HG02571 (cell line): Measurements from ENCODE around the gene BARHL1.
"Not testable (repeated sequence)": the region's sequence is repeated elsewhere in the genome, so short reads cannot be mapped to it uniquely, and the experiment has no call there.

Experiments used
- ATAC-seq: cut with Tn5 transposase; IDR thresholded peaks from one replicate; pipeline ENCODE4 v1.9.1; 2021; ENCODE audit warnings: mild to moderate bottlenecking, moderate library complexity; ENCODE audit not compliant: unreplicated experiment

BARHL1 gene

DNA sequence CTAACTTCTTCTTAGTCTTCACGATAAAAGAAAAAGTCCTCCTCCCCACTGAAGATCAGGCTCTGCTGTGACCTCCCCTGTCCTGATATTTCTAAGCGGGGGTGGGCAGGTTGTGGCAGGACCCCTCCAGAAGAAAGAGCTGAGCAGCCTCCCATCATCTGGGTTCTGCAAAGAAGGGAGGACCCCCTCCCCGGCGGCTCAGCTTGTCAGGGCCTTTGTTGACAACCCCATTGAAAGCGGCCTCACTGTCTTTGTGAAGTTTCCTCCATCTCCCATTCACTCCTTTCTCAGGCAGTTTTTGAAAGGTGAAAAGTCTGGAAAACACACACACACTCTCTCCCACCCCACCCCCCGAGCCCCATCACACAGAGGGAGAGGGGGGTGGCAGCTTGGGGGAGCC is 26.2 kb upstream of the BARHL1 start:
- no peak for ATAC-seq

DNA sequence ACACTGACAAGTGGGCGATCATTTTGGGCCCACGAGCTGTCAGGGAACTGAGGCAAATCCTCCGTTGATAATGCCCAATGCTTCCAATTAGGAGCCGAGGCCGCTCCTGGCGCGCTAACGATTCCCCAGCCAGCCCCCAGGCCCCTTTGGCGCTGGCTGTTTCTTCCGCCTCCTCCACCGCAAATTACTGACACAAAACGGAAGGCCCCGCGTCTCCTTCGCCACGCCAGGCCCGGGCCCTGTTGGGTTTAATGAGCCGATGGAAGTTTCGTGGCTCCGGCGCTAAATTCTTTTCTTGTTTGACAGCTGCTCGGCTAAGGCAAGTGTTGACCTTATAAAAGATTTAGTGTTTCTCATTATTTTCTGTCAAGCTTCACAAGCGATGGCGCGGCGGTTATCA is 25.7 kb upstream of the BARHL1 start:
- no peak for ATAC-seq

DNA sequence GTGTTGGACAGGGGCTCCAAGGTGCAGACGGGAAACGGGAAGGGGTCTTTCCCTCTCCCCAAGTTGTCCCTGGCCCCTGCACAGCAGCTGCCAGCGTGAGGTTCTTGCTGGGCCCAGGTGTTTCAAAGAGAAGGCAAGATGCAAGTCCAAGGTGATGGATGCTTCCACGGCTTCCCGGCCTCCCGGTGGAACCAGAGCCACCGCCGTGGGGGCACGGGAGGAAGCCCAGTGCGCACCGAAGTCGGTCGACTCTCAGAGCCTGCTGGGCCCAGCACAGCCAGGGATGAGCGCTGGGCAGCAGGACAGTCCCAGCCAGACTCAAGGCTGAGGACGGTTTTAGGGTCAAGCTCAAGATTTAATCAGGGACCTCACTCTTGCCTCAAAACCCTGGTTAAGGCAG is 25.2 kb upstream of the BARHL1 start:
- ATAC-seq = no peak

DNA sequence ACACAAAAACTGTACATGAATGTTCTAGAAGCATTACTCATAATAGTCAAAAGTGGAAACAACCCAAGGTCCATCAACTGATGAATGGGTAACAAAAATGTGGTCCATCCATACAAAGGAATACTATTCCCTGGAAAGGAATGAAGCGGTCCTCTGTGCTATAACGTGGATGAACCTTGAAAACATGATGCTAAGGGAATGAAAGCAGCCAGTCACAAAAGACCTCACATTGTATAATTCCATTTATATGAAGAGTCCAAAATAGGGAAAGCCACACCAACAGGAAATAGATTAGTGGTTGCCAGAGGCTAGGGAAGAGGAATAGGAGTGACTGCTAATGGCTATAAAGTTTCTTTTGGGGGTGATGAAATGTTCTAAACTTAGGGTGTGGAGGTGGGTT is 22.7 kb upstream of the BARHL1 start:
- no peak for ATAC-seq

DNA sequence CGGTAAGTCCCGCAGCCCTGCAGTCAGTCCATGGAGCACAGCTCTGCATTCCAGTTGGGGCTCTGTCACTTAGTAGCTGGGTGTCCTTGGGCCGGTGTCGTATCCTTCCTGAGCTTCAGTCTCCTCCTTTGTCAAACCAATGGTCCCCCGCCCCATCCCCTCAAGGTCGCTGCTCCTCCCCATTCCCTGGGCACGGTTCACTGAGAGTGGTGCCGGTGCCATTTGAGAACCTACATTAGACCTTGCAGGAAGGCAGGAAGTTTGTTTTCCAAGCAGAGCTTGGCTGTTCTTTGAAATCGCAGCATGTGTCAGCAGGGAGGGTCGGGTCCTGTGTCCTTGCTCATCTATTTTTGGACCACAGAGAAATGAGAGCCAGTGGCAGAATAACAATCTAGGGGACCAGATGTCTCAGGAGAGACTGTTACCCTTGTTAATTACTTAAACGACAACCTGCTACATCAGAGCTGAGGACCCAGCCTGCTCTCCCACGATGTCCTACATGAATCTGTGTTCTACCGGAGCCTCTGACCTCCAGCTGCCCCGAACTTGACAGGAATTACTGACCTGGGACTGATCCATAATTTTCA is 21.7 kb upstream of the BARHL1 start:
- no peak for ATAC-seq

DNA sequence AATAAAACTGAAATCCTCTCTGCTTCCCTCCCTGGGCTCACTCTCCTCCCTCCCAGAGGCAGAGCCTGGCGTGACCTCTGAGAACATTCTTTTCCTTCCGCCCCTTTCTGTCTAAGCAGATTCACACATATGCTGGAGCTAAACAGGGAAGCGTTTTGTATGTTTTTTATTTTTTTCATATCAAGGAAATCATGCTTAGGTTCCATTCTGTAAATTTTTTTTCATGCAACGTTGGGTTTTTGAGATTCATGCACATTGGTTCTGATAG is 20.2 kb upstream of the BARHL1 start:
- no peak for ATAC-seq

DNA sequence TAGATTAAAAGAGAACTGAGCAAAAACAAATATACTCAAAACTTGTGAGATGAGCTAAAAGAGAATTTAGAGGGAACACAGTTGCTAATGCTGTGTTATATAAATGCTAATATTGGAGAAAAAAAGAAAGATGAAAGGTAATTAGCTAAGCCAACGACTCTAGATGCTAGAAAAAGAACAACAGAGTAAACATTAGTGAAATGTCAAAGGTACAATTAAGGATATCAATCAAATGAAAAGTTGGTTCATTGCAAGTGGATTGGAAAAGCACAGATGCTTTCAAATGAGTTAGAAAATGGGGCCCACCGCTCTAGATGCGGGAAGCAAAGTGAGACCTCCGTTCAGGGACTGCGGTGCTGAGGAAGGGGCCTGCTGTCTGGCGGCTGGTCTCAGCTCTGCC is 17.9 kb upstream of the BARHL1 start:
- no peak for ATAC-seq

DNA sequence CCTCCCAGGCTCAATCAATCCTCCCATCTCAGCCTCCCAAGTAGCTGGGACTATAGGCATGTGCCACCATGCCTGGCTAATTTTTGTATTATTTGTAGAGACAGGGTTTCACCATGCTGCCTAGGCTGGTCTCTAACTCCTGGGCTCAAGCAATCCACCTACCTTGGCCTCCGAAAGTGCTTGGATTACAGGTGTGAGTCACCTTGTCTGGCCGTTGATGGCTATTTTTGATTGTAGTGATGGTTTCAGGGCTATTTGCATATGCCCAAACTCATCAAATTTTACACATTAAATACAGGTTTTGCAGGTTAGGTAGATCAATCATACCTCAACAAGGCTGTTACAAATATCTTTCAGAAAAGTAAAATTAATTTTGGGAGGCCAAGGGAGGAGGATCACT is 13.6 kb upstream of the BARHL1 start:
- ATAC-seq = not testable (repeated sequence)

DNA sequence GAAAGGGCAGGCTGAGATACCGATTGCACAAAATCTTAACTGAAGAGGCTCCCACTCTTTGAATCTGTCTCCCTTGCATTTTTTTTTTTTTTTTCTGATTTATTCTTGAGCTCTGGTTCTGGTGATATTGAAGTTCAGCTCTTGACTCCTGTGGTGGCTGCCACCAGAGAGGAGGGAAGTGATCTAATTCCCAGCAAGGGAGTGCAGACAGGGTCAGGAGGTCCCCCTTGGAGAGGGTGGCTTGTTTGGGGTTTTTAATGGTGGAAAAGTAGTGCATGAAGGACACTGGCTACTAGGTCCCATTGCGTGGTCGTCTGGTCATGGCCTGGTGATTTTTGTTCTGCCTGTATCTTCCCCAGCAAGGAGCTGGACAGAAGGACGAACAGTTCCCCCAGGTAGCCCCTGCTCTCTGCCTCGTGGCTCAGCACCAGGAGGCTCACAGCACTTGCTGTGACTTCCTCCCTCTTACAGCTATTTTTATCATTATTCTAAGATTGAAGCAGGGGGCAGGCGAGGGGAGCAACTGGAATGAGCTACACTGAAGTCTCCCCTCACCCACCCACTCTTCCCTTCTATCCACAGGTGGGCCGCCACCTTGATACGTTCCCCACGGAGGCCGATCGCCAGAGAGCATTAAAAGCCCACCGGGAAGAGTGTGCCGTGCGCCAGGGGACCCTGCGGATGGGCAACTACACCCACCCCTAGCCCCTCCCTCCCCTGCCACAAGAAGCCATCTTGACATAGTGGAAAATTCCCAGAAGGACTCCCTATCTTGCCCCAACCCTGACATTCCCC is 10.4 kb upstream of the BARHL1 start:
- ATAC-seq = no peak

DNA sequence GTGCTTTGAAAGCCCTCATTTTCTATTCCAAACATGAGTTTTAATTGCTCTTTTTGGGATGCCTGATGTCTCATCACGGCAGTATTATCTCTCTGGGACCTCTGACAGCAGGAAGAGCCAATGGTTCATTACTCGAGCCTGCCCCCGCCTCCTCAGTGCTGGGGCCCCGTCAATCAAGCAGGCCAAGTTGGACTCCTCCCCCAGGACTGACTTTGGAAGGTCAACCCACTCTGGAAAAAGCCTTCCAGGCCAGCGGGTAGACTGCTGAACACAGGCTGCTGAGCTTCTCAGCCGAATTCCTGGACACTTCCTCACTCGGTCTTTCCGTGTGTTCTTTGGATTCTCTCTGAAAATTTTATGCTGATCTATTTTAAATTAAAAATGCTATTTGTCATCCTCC is 9.5 kb upstream of the BARHL1 start:
- no peak for ATAC-seq

DNA sequence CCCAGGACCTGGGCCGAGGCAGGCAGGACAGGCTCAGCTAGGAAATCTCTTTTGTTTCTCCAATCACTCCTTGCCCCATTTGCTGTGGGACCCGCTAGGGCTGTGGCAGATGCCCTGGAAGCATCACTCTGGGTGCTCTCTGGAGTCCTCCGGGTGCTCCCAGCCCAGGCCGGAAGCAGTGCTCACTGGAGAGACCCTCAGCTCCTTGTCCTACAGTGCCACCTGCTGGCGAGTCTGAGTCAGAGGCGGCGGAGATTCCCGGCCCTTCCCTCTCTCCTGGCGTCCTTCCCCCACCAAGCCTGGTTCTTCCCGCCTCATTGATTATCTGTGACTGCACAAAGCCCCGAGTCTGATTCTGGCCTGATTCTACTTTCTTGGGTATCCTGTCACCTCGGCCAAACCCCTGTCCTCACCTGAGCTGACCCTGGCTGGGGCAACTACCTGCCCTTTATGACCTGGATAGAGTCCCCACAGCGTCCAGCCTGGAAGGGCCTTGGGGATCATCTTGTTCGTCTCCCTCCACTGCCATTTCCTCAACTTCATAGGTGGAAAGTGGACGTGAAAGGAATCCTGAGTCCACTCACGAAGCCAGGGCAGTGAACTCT is 7.3 kb upstream of the BARHL1 start:
- ATAC-seq = no peak

DNA sequence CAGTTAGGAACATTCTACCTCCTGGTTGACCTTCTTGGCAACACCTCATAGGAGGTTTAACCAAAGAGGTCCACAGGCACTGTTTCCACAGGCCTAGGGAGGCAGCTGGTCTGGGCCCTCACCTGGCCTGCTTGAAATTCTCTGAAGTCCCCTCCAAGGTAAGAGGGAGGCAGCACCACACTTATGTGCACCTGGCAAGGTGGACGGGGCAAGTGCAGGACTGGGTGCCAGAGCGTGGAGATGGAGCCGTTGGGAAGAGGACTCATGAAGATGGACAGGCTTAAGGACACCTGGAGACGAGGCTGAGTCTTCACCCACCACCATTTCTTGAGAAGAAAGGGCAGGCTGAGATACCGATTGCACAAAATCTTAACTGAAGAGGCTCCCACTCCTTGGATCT is 6.6 kb upstream of the BARHL1 start:
- ATAC-seq = no peak

DNA sequence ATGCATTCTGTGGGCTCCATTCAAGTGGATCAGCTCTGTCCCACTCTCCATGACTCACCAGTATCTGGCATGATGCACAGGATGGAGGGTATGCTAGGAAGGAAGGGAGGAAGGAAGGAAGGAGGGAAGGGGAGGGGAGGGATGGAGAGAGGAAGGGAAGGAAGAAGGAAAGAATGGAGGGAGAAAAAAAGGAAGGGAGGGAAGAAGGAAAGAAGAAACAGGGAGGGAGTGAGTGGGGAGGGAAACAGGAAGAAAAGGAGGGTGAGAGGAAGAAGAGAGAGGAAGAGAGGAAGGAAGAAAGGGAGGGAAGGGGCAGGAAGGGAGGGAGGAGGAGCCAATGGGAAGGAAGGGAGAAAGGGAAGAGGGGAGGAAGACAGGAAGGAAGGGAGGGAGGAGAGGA is 5.3 kb upstream of the BARHL1 start:
- no peak for ATAC-seq

DNA sequence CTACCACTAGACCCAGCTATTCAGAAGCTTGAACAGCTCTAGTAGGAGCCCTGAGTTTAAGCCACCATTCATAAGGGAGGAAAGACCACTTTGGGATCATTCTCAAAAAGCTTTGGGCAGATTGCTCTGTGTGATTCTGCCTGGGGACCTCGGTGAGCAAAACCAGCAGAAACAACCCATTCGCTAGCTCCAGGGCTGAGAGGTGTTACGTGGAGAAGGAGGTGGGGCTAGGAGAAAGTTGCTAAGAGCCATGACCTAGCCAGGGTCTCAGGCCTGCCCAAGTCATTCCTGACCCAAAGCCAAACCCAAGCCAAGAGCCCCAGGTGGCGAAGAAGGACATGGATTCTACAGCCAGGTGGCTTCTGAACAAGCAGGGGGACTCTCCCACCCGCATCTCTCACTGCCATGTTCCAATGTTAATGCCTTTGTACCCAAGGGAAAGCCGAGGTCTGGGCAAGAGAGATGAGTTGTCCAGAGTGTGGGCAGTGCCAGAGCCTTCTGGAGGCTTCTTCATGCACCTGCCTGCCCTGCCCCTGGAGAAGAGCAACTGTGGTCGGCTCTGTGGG is 4.0 kb upstream of the BARHL1 start:
- no peak for ATAC-seq

DNA sequence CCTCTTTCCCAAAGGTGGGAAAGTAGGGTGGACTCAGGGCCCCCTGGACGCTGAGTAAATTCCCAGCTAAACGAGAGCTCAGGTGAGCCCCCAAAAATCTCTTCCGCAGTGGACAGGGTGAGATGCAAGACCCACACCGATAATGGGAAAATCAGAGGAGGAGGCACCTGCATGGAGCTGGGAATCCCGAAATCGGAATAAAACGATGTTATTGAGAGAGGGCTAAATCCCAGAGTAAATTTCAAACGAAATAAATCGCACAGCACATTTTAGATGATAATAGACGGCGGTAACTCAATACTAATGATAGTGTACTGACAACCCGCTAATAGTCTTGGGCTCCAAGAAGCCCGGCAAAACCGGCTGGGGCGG is 3.0 kb upstream of the BARHL1 start:
- no peak for ATAC-seq

DNA sequence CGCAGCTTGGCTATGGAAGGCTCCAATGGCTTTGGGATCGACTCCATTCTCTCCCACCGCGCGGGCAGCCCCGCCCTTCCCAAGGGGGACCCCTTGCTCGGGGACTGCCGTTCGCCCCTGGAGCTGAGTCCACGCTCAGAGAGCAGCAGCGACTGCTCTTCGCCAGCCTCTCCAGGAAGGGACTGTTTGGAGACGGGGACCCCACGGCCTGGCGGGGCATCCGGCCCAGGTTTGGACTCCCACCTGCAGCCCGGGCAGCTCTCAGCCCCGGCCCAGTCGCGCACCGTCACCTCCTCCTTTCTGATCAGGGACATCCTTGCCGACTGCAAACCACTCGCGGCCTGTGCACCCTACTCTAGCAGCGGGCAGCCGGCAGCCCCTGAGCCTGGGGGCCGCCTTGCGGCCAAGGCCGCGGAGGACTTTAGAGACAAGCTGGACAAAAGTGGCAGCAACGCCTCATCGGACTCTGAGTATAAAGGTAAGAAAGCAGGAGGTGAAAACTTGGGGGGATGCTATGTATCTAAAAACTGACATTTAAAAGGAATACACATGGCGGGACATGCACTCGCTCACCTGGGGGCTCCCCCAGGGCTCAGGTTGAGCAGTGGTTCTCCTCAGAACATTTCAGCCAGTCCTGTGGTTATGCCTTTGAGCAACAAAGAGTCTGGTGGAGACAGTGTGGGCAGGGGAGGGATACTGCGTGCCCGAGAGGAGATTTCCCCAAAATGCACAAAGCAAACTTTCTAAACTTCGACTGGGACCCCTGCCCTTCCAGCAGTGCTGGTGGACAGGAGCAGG is 579 bp downstream of the BARHL1 start:
- no peak for ATAC-seq

DNA sequence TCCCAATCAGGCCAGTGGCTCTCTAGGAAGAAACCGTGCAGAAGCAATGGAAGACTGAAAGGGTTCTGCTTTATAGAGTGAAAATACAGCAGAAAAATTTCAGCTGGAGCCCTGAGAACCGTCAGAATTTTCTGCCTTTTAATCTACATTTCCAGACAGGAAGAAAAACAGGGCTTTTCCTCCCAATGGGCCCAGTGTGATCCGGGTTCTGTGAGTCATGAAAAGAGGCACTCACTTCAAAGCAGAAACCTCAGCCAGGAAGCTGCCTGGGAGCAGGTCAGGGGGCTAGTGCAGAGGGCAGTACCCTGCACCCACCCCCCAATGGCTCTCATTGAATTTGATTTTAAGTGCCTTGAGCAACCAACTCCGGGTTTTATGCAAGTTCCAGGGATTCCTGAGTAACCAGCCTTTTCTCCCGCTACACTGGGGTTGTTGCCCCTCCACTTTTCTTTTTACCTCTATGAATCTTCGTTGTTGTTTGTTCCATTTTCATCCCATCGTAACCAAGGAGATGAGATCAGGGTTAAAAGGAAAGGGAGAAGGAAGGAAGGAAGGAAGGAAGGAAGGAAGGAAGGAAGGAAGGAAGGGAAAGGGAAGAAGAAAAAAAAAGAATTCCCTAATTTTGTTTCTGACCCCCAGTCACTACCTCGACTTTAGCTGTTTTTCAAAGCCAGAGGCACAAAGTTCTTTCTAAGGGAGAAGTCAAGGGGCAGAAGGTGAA is 1.3 kb downstream of the BARHL1 start:
- no peak for ATAC-seq

DNA sequence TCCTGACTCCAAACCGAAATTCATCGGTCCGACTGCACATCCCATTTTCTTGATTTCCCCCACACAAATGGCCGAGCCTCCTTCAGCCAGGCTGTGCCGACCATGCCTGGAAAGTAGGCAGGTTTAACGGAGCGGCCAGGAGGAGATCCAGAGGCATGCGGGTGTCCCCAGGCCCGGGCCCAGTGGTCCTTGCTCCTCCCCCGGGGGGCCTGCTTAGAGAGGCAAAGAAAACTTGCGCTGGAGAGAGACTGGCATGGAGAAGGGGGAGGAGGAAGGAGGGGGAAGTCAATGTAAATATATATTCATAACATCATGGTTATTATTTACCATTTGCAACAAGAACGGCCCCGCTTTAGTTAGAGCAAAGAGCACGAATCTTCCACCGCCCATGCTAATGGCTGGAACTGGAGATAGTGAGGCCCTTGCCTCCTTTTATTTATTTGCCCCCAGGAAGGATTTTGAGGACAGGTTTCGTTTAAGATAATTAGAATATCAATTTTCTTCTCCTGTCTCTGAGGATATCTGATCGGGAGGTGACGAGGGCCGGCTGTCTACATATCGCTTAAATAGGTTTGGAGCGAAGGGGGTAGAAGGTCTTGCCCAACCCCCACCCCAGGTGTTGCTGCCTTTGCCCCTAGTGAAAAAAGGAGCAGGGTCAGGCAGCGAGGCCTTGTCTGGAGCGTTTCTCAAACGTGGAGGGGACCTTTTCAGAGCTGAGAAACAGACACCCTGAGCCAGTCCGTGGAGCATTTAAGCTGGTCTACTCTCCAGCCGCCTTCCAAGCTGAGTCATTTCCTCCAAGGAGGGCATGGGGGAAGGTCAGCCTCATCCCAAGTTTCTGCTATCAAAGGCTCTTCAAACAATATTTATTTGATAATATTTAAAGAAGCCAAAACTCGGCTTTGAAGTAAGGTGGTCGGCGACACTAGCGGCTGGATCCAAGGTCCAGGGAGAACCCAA is 2.5 kb downstream of the BARHL1 start:
- ATAC-seq = no peak

DNA sequence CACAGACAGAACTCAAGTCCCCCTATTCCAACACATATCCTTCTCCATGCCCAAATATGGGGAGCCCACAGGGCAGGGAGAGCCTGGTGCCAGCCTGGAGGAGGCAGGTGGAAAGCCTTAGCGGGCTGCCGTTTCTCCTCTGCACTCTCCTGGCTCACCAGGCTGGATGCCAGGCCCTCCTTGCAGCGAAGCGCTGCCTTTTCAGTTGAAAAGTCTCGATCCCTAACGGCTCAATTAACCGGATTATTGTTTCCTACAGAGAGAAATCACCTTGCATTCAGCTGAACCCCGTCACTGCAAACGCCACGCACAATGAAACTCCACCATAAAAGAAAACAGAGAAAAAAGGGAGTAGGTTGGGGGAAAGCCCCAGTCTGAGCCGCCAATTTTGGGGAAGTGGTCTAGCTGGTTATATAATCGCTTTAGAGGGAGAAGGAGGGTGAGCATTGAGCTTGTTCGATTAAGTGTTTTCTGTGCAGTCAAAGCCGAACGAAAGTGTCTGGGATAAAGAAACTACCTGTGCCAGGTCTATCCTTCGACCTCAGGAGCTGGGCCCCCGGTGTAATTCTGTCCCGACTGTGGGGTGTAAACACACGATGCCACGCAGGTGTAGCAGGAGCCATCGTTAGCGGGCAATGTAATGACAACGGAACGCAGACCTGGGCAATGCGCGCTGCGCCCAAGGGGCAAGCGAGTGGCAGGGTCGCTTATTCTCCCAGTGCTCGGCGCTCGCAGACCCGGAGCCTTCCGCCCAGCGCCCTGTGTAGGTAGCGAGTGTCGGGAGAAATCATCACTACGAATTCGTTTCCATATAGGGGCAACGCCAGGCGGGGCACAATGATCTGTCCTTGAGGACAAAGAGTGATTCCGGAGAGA is 3.8 kb downstream of the BARHL1 start:
- ATAC-seq = no peak
